GM12891 (cell line): Measurements from ENCODE around the gene HOXA3.

ENCODE experiments used
- POLR2A ChIP-seq: IDR thresholded peaks from 2 replicates; pipeline ENCODE4 v1.6.1; 2011; ENCODE audit warnings: low read depth, low read length, control low read depth
- POLR2AphosphoS5 ChIP-seq: IDR thresholded peaks from 2 replicates; pipeline ENCODE4 v1.6.1; 2011; ENCODE audit warnings: low read depth, low read length, control low read depth
- SPI1 ChIP-seq: IDR thresholded peaks from 2 replicates; pipeline ENCODE4 v1.6.1; 2011; ENCODE audit warnings: low read depth, low read length, control low read depth

GRCh38 chr7:27111042-27111750 lies 41.2 kb downstream of the HOXA3 start:
- TF ChIP-seq POLR2A (no peak), POLR2AphosphoS5 (no peak), SPI1 (no peak)
